Measurements from ENCODE around the gene COPG2. TPM values are rescaled to one million over a fixed set of nuclear protein-coding genes. Genes with fewer than 3 reads are reported as not detected.

Gene COPG2
- total RNA-seq, 1 donor from 2014 or later = 10.2 TPM

- intact Hi-C loops (cut with micrococcal nuclease) = no loop called here
Measured at GRCh38 chr7:130500910-130501309, 167.6 kb downstream of the COPG2 start.

GRCh38 chr7:130500463-130500862 is 168.1 kb downstream of the COPG2 start:
- intact Hi-C loops (cut with micrococcal nuclease) = no loop called here

GRCh38 chr7:130494431-130494858 is 174.1 kb downstream of the COPG2 start:
- intact Hi-C loops (cut with micrococcal nuclease) = loop anchor here (5.0 kb wide), 1 partner anchor 422 kb away; the partner anchor contains the start of gene KLHDC10

GRCh38 chr7:130493275-130493873 is 175.2 kb downstream of the COPG2 start:
- intact Hi-C loops (cut with micrococcal nuclease) = loop anchor here (5.0 kb wide), 1 partner anchor 421 kb away; the partner anchor contains the start of gene KLHDC10

- intact Hi-C loops (cut with micrococcal nuclease) = loop anchor here (5.0 kb wide), 1 partner anchor 420 kb away; the partner anchor contains the start of gene KLHDC10
Measured at GRCh38 chr7:130492523-130493274, 175.8 kb downstream of the COPG2 start.

GRCh38 chr7:130491841-130492522 is 176.6 kb downstream of the COPG2 start, which contains the start of gene MEST:
MEST (plus strand) TSS chr7:130492085; CDS start chr7:130492314, 229 bp downstream.
- intact Hi-C loops (cut with micrococcal nuclease) = loop anchor here (5.0 kb wide), 1 partner anchor 420 kb away; the partner anchor contains the start of gene KLHDC10

GRCh38 chr7:130490888-130491804 is 177.4 kb downstream of the COPG2 start:
- intact Hi-C loops (cut with micrococcal nuclease) = loop anchor here (5.0 kb wide), 1 partner anchor 419 kb away; the partner anchor contains the start of gene KLHDC10

- intact Hi-C loops (cut with micrococcal nuclease) = loop anchor here (5.0 kb wide), 1 partner anchor 418 kb away; the partner anchor contains the start of gene KLHDC10
Measured at GRCh38 chr7:130490311-130490791, 178.2 kb downstream of the COPG2 start.

- intact Hi-C loops (cut with micrococcal nuclease) = loop anchor here (10.0 kb wide), 1 partner anchor 245 kb away; the partner anchor contains the start of gene KLF14
Measured at GRCh38 chr7:130489140-130489983, 179.2 kb downstream of the COPG2 start.

- intact Hi-C loops (cut with micrococcal nuclease) = loop anchor here (10.0 kb wide), 1 partner anchor 246 kb away; the partner anchor contains the start of gene KLF14
Measured at GRCh38 chr7:130488392-130489139, 180.0 kb downstream of the COPG2 start.

- intact Hi-C loops (cut with micrococcal nuclease) = loop anchor here (1.0 to 10.0 kb wide), 2 partner anchors 46 to 248 kb away; partner anchors contain the start of genes CEP41 and KLF14
Measured at GRCh38 chr7:130486954-130487436, 181.6 kb downstream of the COPG2 start.

GRCh38 chr7:130486114-130486953 is 182.2 kb downstream of the COPG2 start:
- intact Hi-C loops (cut with micrococcal nuclease) = loop anchor here (1.0 to 10.0 kb wide), 2 partner anchors 45 to 248 kb away; partner anchors contain the start of genes CEP41 and KLF14

- intact Hi-C loops (cut with micrococcal nuclease) = loop anchor here (1.0 to 10.0 kb wide), 2 partner anchors 44 to 249 kb away; partner anchors contain the start of genes CEP41 and KLF14
Measured at GRCh38 chr7:130485734-130486113, 182.8 kb downstream of the COPG2 start.

GRCh38 chr7:130483031-130483430 is 185.5 kb downstream of the COPG2 start:
- intact Hi-C loops (cut with micrococcal nuclease) = loop anchor here (10.0 kb wide), 1 partner anchor 252 kb away; the partner anchor contains the start of gene KLF14

- intact Hi-C loops (cut with micrococcal nuclease) = loop anchor here (10.0 kb wide), 1 partner anchor 253 kb away; the partner anchor contains the start of gene KLF14
Measured at GRCh38 chr7:130481898-130482297, 186.7 kb downstream of the COPG2 start.

- intact Hi-C loops (cut with micrococcal nuclease) = loop anchor here (10.0 kb wide), 1 partner anchor 255 kb away; the partner anchor contains the start of gene KLF14
Measured at GRCh38 chr7:130479716-130480400, 188.7 kb downstream of the COPG2 start.
